GM23338 (cell line): ENCODE results near the gene UBXN7.

ENCODE experiments used
- CTCF ChIP-seq, 2 experiments: fragments of 200-600 bp in 1 of 2; sonication (generic) in 1 of 2; conservative IDR thresholded peaks; 2 replicates each; pipeline versions ENCODE4 v1.5.1 to v1.6.1; 2016 to 2017; ENCODE audit warnings: antibody characterized with exemption in 2 of 2, low read depth in 2 of 2, mild to moderate bottlenecking in 2 of 2, moderate library complexity in 1 of 2
- JUNB ChIP-seq: IDR thresholded peaks from one replicate; pipeline ENCODE4 v1.6.1; 2016; ENCODE audit warnings: antibody characterized with exemption; ENCODE audit not compliant: unreplicated experiment
- POLR2AphosphoS5 ChIP-seq: IDR thresholded peaks from 2 replicates; pipeline ENCODE4 v1.6.1; 2016; ENCODE audit warnings: antibody characterized with exemption, low read depth

- no peak for TF ChIP-seq CTCF (conservative IDR thresholded peaks at IDR 0.05; ENCODE audit: low read depth in 2 of 2)
- no peak for TF ChIP-seq POLR2AphosphoS5
- TF ChIP-seq JUNB: no peak
These were observed 100.1 kb downstream of the UBXN7 start for GRCh38 chr3:196332168-196332567.
